Breast epithelium (tissue), 3 donors: ENCODE results near the gene PNPLA6.

ENCODE experiments used
- CTCF ChIP-seq, 3 donors: fragments of 450-650 bp; IDR thresholded peaks; one replicate each; pipeline ENCODE4 v1.5.1; 2016 to 2017; ENCODE audit warnings: antibody characterized with exemption in 3 of 3, mild to moderate bottlenecking in 3 of 3, moderate library complexity in 3 of 3
- POLR2A ChIP-seq: fragments of 450-650 bp; IDR thresholded peaks from one replicate; pipeline ENCODE4 v1.6.1; 2016; ENCODE audit warnings: antibody characterized with exemption, mild to moderate bottlenecking, moderate library complexity
- POLR2AphosphoS5 ChIP-seq, 3 donors: sonication (generic); formaldehyde crosslinking; IDR thresholded peaks; one replicate each; pipeline ENCODE4 v1.6.1; 2017; ENCODE audit warnings: antibody characterized with exemption in 3 of 3

- TF ChIP-seq POLR2A = no peak
- no peak for TF ChIP-seq CTCF (IDR thresholded peaks at IDR 0.05)
- no peak for TF ChIP-seq POLR2AphosphoS5 (IDR thresholded peaks at IDR 0.05)
Measured at GRCh38 chr19:7492142-7492541, 43.4 kb upstream of the PNPLA6 start.
